ENCODE measurements around the gene DENND2A.

DENND2A gene, protein sequence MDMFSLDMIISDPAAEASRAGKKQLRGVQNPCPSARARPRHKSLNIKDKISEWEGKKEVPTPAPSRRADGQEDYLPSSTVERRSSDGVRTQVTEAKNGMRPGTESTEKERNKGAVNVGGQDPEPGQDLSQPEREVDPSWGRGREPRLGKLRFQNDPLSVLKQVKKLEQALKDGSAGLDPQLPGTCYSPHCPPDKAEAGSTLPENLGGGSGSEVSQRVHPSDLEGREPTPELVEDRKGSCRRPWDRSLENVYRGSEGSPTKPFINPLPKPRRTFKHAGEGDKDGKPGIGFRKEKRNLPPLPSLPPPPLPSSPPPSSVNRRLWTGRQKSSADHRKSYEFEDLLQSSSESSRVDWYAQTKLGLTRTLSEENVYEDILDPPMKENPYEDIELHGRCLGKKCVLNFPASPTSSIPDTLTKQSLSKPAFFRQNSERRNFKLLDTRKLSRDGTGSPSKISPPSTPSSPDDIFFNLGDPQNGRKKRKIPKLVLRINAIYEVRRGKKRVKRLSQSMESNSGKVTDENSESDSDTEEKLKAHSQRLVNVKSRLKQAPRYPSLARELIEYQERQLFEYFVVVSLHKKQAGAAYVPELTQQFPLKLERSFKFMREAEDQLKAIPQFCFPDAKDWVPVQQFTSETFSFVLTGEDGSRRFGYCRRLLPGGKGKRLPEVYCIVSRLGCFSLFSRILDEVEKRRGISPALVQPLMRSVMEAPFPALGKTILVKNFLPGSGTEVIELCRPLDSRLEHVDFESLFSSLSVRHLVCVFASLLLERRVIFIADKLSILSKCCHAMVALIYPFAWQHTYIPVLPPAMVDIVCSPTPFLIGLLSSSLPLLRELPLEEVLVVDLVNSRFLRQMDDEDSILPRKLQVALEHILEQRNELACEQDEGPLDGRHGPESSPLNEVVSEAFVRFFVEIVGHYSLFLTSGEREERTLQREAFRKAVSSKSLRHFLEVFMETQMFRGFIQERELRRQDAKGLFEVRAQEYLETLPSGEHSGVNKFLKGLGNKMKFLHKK

DNA sequence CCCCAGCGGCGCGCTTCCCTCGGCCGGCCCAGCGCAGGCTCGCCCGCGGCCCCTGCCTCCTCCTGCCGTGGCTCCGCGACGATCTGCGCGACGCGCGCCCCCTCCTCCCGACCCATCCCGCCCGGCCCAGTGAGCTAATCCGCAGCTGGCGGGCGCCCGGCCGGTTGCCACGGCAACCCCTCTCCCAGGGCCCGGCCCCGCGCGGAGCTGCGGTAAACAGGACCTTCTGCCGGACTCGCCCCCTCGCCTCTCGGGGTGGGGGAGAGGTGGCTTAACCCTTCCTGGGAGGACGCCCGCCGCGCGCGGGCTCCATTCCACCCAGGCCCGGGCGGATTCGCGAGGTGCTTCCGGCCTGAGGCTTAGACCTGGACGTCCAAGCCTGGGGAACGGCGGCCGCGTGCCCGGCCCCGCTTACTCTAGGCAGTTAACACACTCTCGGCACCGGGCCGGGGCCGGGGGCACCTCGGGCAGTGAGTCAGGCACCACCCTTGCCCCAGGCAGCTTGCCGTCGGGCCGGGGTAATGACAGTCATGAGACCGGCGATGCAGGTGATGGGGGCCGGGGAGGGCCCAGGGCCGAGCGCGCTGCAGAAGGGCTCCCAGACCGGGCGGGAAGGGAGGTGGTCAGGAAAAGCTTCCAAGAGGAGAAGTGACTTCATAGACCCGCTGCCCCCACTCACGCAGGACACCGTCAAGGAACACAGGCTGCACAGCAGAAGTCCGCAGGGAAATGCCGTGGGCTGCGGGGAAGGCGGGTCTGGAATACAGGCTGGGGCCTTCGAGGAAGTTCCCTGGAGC lies at the start of gene DENND2A:
Gene DENND2A, minus strand, starts transcription at position 87 of the 797 bp plus-strand sequence. CDS start 38,416 bp downstream, outside the sequence.
- no peak for DNase-seq (ENCODE audit: low read depth)

DNA sequence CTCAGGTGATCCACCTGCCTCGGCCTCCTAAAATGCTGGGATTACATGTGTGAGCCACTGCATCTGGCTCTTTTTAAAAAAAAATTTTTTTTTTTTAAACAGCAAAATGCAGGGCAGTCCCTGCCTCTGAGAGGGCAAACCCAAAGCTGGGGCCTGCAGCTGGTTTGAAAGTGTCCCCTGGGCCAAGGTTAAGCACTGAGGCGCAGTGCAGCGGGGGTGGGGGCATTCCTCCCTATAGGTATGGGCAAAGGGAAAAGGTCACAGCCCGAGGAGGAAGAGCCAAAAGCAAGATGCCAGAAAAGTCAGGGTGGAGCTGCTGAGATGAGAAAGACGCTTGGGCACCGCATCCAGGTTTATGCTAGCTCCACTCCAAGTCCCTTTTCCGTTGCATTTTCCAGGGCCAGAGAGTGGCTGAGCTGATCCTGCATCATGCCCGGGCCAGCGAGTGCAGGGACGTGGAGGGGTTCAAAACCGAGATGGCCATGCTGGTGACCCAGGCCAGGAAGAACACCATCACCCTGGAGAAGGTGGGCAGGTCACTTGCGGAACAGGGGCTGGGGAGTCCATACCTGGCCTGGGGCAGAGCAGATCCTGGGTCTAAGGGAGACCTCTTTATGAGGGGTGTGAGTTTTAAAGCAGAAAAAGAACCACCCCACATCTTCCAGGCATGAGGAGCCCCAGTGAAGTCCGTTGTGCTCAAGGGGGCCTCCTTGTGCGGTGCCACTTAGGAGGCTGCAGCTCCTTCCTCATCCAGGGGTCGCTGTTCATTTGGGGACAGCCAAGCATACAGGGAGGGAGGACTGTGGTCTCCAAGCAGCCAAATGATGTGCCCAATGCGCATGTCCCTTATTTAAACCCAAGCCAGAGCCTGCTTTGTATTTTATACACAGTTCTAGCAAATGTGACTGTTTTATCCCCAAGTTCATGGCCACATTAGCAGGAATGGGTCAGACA lies 48.9 kb upstream of the DENND2A start:
- DNase-seq (ENCODE audit: low read depth): no peak
- TF ChIP-seq, protein P1, sequence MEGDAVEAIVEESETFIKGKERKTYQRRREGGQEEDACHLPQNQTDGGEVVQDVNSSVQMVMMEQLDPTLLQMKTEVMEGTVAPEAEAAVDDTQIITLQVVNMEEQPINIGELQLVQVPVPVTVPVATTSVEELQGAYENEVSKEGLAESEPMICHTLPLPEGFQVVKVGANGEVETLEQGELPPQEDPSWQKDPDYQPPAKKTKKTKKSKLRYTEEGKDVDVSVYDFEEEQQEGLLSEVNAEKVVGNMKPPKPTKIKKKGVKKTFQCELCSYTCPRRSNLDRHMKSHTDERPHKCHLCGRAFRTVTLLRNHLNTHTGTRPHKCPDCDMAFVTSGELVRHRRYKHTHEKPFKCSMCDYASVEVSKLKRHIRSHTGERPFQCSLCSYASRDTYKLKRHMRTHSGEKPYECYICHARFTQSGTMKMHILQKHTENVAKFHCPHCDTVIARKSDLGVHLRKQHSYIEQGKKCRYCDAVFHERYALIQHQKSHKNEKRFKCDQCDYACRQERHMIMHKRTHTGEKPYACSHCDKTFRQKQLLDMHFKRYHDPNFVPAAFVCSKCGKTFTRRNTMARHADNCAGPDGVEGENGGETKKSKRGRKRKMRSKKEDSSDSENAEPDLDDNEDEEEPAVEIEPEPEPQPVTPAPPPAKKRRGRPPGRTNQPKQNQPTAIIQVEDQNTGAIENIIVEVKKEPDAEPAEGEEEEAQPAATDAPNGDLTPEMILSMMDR (IDR thresholded peaks at IDR 0.05; ENCODE audit: insufficient read depth, low read depth, low read length, missing control alignments): no peak
- no peak overlapping the region for H3K4me3 ChIP-seq (ENCODE audit: low read length)

More for the DNA sequence above, at the start of gene DENND2A:
- H3K4me3 ChIP-seq (ENCODE audit: low read length): peak within 1 kb of the TSS; percentile 29
- TF ChIP-seq, protein P1 (IDR thresholded peaks at IDR 0.05; ENCODE audit: insufficient read depth, low read depth, low read length, missing control alignments): no peak

DNA sequence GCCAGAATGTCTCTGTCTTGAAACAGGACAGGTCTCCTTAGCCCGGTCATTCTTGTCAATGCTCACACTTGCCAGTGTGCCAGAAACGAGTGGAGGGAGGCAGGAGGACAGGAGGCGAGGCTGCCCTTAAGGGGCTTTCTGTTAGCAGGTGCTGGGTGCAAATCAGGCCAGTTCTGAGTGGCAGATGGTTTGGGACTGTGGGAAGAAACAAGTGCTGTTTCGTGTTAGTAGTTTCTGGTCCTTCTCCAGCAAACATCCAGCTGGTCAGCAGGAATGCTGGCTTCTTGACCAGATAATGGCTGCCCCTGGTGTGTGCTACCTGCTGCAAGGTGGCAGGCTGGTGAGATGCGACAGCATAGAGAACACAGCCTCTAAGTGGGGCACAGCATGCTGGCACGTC lies 47.7 kb upstream of the DENND2A start:
- TF ChIP-seq, protein P1 (IDR thresholded peaks at IDR 0.05; ENCODE audit: insufficient read depth, low read depth, low read length, missing control alignments): no peak
- H3K4me3 ChIP-seq (ENCODE audit: low read length): no peak overlapping the region
- DNase-seq (ENCODE audit: low read depth): no peak

DNA sequence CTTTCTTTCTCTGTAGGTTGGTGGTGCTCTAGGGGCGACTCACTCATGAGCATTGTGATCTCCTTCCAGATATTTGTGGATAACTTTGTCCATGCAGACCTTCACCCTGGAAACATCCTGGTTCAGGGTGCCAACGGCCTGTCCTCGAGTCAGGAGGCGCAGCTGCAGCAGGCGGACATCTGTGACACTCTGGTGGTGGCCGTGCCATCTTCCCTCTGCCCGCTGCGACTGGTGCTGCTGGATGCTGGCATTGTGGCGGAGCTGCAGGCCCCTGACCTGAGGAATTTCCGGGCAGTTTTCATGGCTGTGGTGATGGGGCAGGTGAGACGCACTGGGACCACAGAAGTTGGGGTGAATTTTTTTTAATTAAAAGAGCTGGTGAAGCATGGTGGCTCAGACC lies 46.3 kb upstream of the DENND2A start:
- DNase-seq (ENCODE audit: low read depth): no peak
- TF ChIP-seq, protein P1 (IDR thresholded peaks at IDR 0.05; ENCODE audit: insufficient read depth, low read depth, low read length, missing control alignments): no peak
- H3K4me3 ChIP-seq (ENCODE audit: low read length): no peak overlapping the region

DNA sequence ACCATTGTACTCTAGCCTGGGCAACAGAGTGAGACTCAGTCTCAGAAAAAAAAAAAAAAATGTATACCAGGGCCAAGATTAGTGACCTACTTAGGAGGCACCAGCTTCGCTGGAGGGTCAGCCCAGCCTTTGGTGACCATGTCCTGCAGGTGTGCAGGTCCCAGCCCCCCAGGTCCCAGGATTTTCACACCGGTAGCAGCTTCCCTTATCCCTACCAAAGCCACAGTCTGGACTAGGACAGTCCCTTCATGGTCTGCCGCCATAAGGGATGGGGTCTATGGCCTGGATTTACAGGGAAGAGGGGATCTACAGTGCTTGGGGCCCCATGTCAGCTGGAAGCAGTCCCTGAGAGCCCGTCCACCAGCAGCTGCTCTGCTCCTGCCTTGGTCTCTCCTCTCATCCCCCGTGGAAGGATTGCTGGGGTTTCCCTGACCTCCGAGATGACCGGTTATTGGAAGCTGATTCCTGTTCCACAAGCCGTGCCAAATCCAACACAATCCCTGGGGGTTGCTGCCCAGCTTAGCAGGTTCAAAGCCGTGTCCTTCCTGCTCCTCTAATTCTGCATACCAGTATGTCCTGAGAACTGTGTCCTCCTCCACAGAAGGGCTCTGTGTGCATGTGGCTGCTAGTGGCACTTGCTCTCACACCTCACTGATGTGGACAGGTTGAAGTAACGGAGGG lies 44.9 kb upstream of the DENND2A start:
- no peak for DNase-seq (ENCODE audit: low read depth)
- TF ChIP-seq, protein P1 (IDR thresholded peaks at IDR 0.05; ENCODE audit: insufficient read depth, low read depth, low read length, missing control alignments): no peak
- H3K4me3 ChIP-seq (ENCODE audit: low read length): no peak overlapping the region
